Measurements from ENCODE around the gene MMP12. TPM values are rescaled to one million over a fixed set of nuclear protein-coding genes. Genes with fewer than 3 reads are reported as not detected.

Gene MMP12
- under 1 TPM in 2 of 4 donors, not detected in 2; 0.40 to 0.53 TPM for total RNA-seq

- DNase-seq = no peak
- no peaks in the 10 kb centered on the region for H3K27me3 ChIP-seq
- no peak within 1 kb of the TSS for H3K27ac ChIP-seq
- TF ChIP-seq CTCF (IDR thresholded peaks at IDR 0.05) (no peak), POLR2A (IDR thresholded peaks at IDR 0.05) (no peak)
- no peak within 1 kb of the TSS for H3K4me3 ChIP-seq
- H3K36me3 ChIP-seq = no peaks in the 10 kb centered on the region
- no peaks in the 10 kb centered on the region for H3K9me3 ChIP-seq
- H3K4me1 ChIP-seq = no peaks in the 10 kb centered on the region
Observed at GRCh38 chr11:102874852-102875251, at the start of gene MMP12. Gene MMP12 (minus strand): TSS chr11:102874982. CDS start chr11:102874937, 45 bp downstream.

DNA sequence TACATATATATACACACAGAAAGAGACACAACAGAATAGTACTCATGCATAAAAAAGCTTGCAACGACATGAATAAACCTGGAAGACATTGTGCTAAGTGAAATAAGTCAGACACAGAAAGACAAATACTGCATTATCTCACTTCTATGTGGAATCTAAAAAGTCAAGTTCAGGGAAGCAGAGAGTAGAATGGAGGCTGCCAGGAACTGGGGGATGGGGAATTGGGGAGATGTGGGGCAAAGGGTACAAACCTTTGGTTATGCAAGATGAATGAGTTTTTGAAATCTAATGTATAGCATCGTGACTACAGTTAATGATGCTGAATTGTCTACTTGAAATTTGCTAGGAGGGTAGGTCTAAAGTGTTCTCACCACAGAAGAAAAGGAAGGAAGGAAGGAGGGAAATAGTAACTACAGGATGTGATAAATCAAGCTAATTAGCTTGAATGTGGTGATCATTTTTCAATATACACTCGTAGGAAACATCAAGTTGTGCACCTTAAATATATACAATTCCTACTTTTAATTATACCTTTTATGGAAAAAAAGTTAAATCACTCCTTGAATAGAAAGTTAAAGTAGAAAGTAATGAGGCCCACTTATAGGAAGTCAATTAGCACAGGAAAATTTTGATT lies 46.9 kb upstream of the MMP12 start:
- Histone ChIP-seq H3K36me3 (no peaks in the 10 kb centered on the region), H3K9me3 (no peaks in the 10 kb centered on the region), H3K4me3 (no peak overlapping the region), H3K4me1 (peaks cover 0 to 11% (median 0%) of the 10 kb centered on the region in 4 donors), H3K27me3 (no peaks in the 10 kb centered on the region), H3K27ac (no peak overlapping the region)
- no peak for TF ChIP-seq CTCF (IDR thresholded peaks at IDR 0.05)
- no peak for TF ChIP-seq POLR2A (IDR thresholded peaks at IDR 0.05)
- DNase-seq = no peak

- H3K4me3 ChIP-seq = no peak overlapping the region
- H3K27ac ChIP-seq = no peak overlapping the region
- TF ChIP-seq POLR2A (IDR thresholded peaks at IDR 0.05) (no peak), CTCF (IDR thresholded peaks at IDR 0.05) (no peak)
- no peaks in the 10 kb centered on the region for H3K36me3 ChIP-seq
- DNase-seq = no peak
- H3K9me3 ChIP-seq = no peaks in the 10 kb centered on the region
- no peaks in the 10 kb centered on the region for H3K27me3 ChIP-seq
- no peaks in the 10 kb centered on the region for H3K4me1 ChIP-seq
Observed at GRCh38 chr11:102920118-102920684, 45.4 kb upstream of the MMP12 start.

GRCh38 chr11:102915044-102915375 lies 40.2 kb upstream of the MMP12 start:
- H3K36me3 ChIP-seq = no peaks in the 10 kb centered on the region
- H3K4me3 ChIP-seq = no peak overlapping the region
- H3K27me3 ChIP-seq = no peaks in the 10 kb centered on the region
- H3K9me3 ChIP-seq = no peaks in the 10 kb centered on the region
- no peak overlapping the region for H3K27ac ChIP-seq
- no peaks in the 10 kb centered on the region for H3K4me1 ChIP-seq
- DNase-seq = no peak
- no peak for TF ChIP-seq CTCF (IDR thresholded peaks at IDR 0.05)
- TF ChIP-seq POLR2A (IDR thresholded peaks at IDR 0.05) = no peak

- Histone ChIP-seq H3K36me3 (no peaks in the 10 kb centered on the region), H3K4me1 (no peaks in the 10 kb centered on the region), H3K27me3 (no peaks in the 10 kb centered on the region), H3K4me3 (no peak overlapping the region), H3K9me3 (no peaks in the 10 kb centered on the region), H3K27ac (no peak overlapping the region)
- peak in 4 of 6 experiments; percentile 27 to 72 (median 69) for TF ChIP-seq CTCF (IDR thresholded peaks at IDR 0.05)
- TF ChIP-seq POLR2A (IDR thresholded peaks at IDR 0.05) = no peak
- peak in 1 of 3 donors; percentile 54 for DNase-seq
Observed at GRCh38 chr11:102914238-102915043, 39.7 kb upstream of the MMP12 start.

All from Peyer's patch (tissue), 4 donors.